Measurements from ENCODE around the gene LDB2. TPM values are rescaled to one million over a fixed set of nuclear protein-coding genes. Genes with fewer than 3 reads are reported as not detected.

LDB2 gene
- total RNA-seq, 2 donors from 2014 or later: 31.0 to 34.1 TPM

DNA sequence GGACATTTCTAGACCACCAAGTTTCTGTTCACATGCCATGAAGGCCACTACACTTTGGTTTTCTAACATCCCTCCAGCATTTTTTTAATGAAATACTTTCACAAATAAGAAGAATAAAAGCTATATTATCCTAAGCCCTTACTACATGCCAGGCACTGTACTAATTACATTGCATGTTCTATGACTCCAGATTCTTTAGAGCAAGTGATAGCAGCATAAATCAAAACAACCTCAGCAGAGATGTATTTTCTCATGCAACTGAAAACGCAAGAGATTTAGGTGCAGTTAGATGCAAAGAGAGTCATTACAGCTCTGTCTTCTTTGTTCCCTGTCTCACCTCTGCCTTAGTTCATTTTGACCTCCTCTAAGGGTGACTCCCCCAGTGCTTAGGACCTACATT is 230.0 kb downstream of the LDB2 start:
- H3K9me3 ChIP-seq: no peaks in the 10 kb centered on the region
- no peak overlapping the region for H3K4me3 ChIP-seq
- TF ChIP-seq, protein P1, sequence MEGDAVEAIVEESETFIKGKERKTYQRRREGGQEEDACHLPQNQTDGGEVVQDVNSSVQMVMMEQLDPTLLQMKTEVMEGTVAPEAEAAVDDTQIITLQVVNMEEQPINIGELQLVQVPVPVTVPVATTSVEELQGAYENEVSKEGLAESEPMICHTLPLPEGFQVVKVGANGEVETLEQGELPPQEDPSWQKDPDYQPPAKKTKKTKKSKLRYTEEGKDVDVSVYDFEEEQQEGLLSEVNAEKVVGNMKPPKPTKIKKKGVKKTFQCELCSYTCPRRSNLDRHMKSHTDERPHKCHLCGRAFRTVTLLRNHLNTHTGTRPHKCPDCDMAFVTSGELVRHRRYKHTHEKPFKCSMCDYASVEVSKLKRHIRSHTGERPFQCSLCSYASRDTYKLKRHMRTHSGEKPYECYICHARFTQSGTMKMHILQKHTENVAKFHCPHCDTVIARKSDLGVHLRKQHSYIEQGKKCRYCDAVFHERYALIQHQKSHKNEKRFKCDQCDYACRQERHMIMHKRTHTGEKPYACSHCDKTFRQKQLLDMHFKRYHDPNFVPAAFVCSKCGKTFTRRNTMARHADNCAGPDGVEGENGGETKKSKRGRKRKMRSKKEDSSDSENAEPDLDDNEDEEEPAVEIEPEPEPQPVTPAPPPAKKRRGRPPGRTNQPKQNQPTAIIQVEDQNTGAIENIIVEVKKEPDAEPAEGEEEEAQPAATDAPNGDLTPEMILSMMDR (IDR thresholded peaks at IDR 0.05): no peak
- H3K36me3 ChIP-seq: no peaks in the 10 kb centered on the region
- H3K27ac ChIP-seq: no peak overlapping the region
- H3K27me3 ChIP-seq (replicated peaks; ENCODE audit: insufficient read depth): no peaks in the 10 kb centered on the region
- H3K4me1 ChIP-seq (ENCODE audit: control insufficient read depth in 1 of 2, low read depth in 2 of 2): peaks cover 0 to 24% of the 10 kb centered on the region in 2 donors
- no peak for DNase-seq (ENCODE audit: low spot score)
- no peak for ATAC-seq (ENCODE audit: insufficient number of reproducible peaks, low FRiP score, low read depth)

DNA sequence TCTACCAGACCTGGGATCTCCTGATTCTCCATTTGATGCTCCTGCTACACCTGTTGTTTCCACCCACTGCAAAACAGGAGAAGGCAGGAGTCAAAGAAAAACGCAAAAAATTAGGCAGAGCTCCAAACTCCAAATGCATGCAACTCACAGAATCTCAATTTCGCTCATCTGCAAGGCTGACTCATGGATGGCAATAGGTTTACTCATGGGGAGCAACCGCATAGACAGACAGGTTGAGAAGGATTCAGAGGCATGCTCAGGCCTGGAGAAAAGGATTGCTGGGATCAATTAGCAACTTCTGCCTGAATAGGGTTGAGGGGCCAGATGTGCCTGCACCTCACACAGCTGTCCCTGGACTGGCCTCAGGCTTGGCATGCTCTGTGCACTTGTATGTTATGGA is 231.0 kb downstream of the LDB2 start:
- Histone ChIP-seq H3K9me3 (no peaks in the 10 kb centered on the region), H3K36me3 (no peaks in the 10 kb centered on the region), H3K4me3 (no peak overlapping the region), H3K27me3 (replicated peaks; ENCODE audit: insufficient read depth) (no peaks in the 10 kb centered on the region), H3K27ac (no peak overlapping the region), H3K4me1 (ENCODE audit: control insufficient read depth in 1 of 2, low read depth in 2 of 2) (peaks cover 0 to 21% of the 10 kb centered on the region in 2 donors)
- DNase-seq (ENCODE audit: low spot score) (no peak), ATAC-seq (ENCODE audit: insufficient number of reproducible peaks, low FRiP score, low read depth) (no peak)
- TF ChIP-seq, protein P1 (IDR thresholded peaks at IDR 0.05): no peak

DNA sequence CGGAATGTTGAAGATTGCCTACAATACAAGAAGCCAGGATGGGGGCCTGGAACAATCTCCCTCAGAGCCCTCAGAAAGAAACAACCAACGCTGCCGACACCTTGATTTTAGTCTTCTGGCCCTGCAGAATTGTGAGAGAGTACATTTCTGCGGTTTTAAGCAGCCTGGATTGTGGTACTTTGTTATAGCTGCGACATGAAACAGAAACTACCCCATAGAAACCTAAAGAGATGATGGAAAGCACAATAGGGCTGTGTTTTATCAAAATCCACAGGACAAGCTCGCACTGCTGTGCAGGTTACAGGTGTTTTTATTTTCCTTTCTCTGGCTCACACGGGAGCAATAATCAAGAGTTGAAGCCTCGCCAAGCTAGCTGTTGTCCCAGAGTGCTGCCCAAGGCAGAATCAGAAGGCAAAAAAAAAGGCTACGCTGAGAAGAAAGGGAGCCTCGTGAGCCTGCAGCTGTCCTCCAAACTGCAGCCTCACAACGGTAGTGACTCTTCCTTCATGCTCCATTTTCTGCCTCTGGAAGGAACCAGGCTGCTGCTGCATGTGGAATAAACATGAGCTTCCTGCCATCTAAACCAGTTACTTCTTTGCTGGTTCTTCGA is 232.4 kb downstream of the LDB2 start:
- Histone ChIP-seq H3K27ac (no peak overlapping the region), H3K4me3 (no peak overlapping the region), H3K27me3 (replicated peaks; ENCODE audit: insufficient read depth) (no peaks in the 10 kb centered on the region), H3K36me3 (no peaks in the 10 kb centered on the region), H3K9me3 (no peaks in the 10 kb centered on the region), H3K4me1 (ENCODE audit: control insufficient read depth in 1 of 2, low read depth in 2 of 2) (peaks cover 0 to 7% of the 10 kb centered on the region in 2 donors)
- TF ChIP-seq, protein P1 (IDR thresholded peaks at IDR 0.05): no peak
- ATAC-seq (ENCODE audit: insufficient number of reproducible peaks, low FRiP score, low read depth) (no peak), DNase-seq (ENCODE audit: low spot score) (no peak)

DNA sequence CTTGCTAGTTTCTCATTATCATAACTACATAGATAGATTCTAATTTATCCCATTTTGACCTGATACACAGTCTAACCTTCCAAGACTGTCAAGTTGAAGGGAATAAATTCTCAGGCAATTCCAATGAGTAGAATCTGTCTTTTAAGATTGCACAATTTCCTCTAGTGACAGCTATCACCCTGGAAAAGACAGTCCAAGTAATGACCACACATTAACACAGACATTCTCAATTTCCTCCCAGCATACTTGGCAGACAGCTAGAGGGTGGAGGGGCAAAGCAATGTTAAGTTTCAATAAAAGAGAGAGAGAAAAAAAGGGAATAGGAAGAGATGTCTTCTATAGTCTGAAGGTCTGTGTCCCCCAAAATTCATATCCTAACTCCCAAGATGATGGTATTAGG is 234.7 kb downstream of the LDB2 start:
- no peak overlapping the region for H3K4me3 ChIP-seq
- TF ChIP-seq, protein P1 (IDR thresholded peaks at IDR 0.05): no peak
- H3K36me3 ChIP-seq: no peaks in the 10 kb centered on the region
- no peaks in the 10 kb centered on the region for H3K27me3 ChIP-seq (replicated peaks; ENCODE audit: insufficient read depth)
- no peaks in the 10 kb centered on the region for H3K9me3 ChIP-seq
- DNase-seq (ENCODE audit: low spot score) (no peak), ATAC-seq (ENCODE audit: insufficient number of reproducible peaks, low FRiP score, low read depth) (no peak)
- no peak overlapping the region for H3K27ac ChIP-seq
- no peaks in the 10 kb centered on the region for H3K4me1 ChIP-seq (ENCODE audit: control insufficient read depth in 1 of 2, low read depth in 2 of 2)

DNA sequence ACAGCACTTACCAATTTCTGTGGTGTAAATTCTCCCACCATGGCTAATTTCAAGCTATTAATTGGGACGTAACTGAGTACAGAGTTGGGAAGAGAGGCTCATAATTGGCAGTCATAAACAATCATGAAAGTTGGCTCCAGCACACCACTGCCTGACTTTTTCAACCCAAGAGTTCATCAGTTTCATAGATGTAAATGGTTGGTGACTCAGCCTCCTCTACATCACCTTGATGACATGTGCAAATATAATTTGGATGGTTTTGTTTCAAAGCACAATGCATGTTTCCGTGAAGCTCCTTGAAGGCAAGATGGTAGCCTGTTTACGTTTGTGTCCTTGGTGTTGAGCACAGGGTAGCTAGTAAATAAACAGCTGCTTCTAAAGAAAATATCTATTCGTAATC is 235.1 kb downstream of the LDB2 start:
- TF ChIP-seq, protein P1 (IDR thresholded peaks at IDR 0.05): no peak
- Histone ChIP-seq H3K4me1 (ENCODE audit: control insufficient read depth in 1 of 2, low read depth in 2 of 2) (no peaks in the 10 kb centered on the region), H3K27me3 (replicated peaks; ENCODE audit: insufficient read depth) (no peaks in the 10 kb centered on the region), H3K27ac (no peak overlapping the region), H3K4me3 (no peak overlapping the region), H3K9me3 (no peaks in the 10 kb centered on the region), H3K36me3 (no peaks in the 10 kb centered on the region)
- ATAC-seq (ENCODE audit: insufficient number of reproducible peaks, low FRiP score, low read depth) (no peak), DNase-seq (ENCODE audit: low spot score) (no peak)
